HG02885 (cell line): ENCODE data around the gene LGALS7B.

Source experiments
- ATAC-seq: cut with Tn5 transposase; IDR thresholded peaks from one replicate; pipeline ENCODE4 v1.9.1; 2021; ENCODE audit warnings: mild to moderate bottlenecking; ENCODE audit not compliant: unreplicated experiment, poor library complexity

Gene LGALS7B

DNA sequence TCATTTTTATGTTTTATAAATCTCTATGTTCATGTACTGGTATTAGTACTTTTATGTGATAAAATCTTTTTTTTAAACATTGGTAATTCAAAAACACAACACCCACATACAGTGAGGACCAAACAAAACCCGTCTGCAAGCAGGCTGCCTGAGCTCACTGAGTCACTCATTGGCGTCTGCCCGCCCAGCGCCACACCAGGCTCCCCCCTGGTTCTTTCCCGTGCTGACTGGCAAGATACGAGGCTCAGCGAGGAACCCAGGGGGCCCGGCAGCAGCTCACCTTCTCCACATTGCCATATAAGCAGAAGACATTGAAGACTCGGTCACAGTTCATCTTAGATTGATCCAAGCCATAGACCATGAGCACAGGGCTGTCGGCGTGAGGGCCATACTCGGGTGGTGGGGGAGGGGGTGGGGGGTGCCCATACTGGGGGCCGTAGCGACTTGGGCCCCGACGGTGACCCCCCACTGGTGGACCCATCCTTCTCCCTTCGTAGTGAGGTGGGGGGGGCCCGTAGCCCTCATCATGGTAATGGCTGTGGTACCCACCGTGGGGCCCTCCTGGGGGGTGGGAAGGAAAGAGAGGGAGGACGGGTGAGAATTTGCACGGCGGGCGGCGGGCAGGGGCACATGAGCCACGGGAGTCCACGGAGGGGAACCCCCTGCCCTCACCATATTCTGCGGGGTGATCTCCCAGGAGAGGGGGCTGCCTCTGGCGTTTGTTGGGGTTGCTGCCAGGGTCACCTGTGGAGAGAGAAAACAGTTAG lies 51.0 kb downstream of the LGALS7B start:
- ATAC-seq: no peak

DNA sequence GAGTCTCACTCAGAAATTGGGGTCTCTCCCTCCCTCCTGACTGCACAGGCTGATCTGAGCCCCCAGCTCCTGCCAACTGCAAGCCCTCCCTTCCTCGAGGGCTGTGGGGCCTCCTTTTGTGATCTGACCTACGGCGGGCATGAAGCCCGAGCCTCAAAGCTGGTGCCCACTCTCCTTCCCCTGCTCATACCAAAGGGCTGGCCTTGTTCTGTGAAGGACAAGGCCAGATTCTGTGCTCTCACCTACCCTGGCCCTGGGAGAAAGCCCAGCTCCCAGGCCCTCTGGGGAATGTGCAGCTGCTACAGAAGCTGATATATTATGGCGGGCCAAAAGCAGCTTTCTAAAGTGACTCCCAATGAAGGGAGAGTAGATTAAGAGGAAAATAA lies 51.6 kb downstream of the LGALS7B start:
- ATAC-seq: no peak
